Neuronal stem cell (in vitro differentiated cells): ENCODE measurements around the gene PLA2G5.

Experiments used
- DNase-seq: peaks from one replicate; pipeline ENCODE4 v3.0.0-alpha.2; 2013; ENCODE audit warnings: low spot score
- H2AFZ ChIP-seq: one replicate; pipeline ENCODE4 v1.6.1; 2013; ENCODE audit warnings: mild to moderate bottlenecking, low read length, inconsistent platforms
- H2AK5ac ChIP-seq: 2 replicates; pipeline ENCODE4 v1.6.1; 2013; ENCODE audit warnings: low read depth, mild to moderate bottlenecking, inconsistent platforms, low read length, moderate library complexity, mixed read lengths
- H2BK120ac ChIP-seq: 2 replicates; pipeline ENCODE4 v1.6.1; 2013; ENCODE audit warnings: low read depth, mild to moderate bottlenecking, inconsistent platforms, low read length, moderate library complexity, mixed read lengths
- H2BK12ac ChIP-seq: one replicate; pipeline ENCODE4 v1.6.1; 2013; ENCODE audit warnings: low read length, inconsistent platforms
- H2BK15ac ChIP-seq: 2 replicates; pipeline ENCODE4 v1.6.1; 2013; ENCODE audit warnings: mild to moderate bottlenecking, low read length, inconsistent platforms, mixed read lengths
- H2BK5ac ChIP-seq: one replicate; pipeline ENCODE4 v1.6.1; 2013; ENCODE audit warnings: inconsistent platforms, mild to moderate bottlenecking, low read length, moderate library complexity
- H3K14ac ChIP-seq: one replicate; pipeline ENCODE4 v1.6.1; 2013; ENCODE audit warnings: low read length, inconsistent platforms
- H3K18ac ChIP-seq: 2 replicates; pipeline ENCODE4 v1.6.1; 2013; ENCODE audit warnings: low read length, inconsistent platforms
- H3K23ac ChIP-seq: 2 replicates; pipeline ENCODE4 v1.6.1; 2013; ENCODE audit warnings: low read depth, mild to moderate bottlenecking, mixed read lengths, low read length, inconsistent platforms; ENCODE audit not compliant: poor library complexity
- H3K27ac ChIP-seq: replicated peaks from 3 replicates; pipeline ENCODE4 v1.5.1; 2013; ENCODE audit warnings: low read length, inconsistent platforms
- H3K27me3 ChIP-seq, 3 experiments: 2 replicates each; pipeline ENCODE4 v1.6.1; 2013; ENCODE audit warnings: low read length in 3 of 3, mild to moderate bottlenecking in 2 of 3, inconsistent platforms in 1 of 3, low read depth in 1 of 3, mixed read lengths in 1 of 3, moderate library complexity in 1 of 3; ENCODE audit not compliant: control insufficient read depth in 3 of 3, insufficient read depth in 3 of 3
- H3K36me3 ChIP-seq, 2 donors: replicated peaks in 1 of 2; 2 replicates each; pipeline ENCODE4 v1.6.1; 2013; ENCODE audit warnings: low read length in 2 of 2; ENCODE audit not compliant: control insufficient read depth in 2 of 2, insufficient read depth in 2 of 2
- H3K4ac ChIP-seq: 2 replicates; pipeline ENCODE4 v1.6.1; 2013; ENCODE audit warnings: inconsistent platforms, mild to moderate bottlenecking, low read length, moderate library complexity
- H3K4me1 ChIP-seq, 2 donors: 1 replicate in 1 of 2; 2 replicates in 1 of 2; pipeline ENCODE4 v1.6.1; 2013; ENCODE audit warnings: low read length in 2 of 2, low read depth in 1 of 2; ENCODE audit not compliant: control insufficient read depth in 2 of 2, insufficient read depth in 1 of 2
- H3K4me2 ChIP-seq: one replicate; pipeline ENCODE4 v1.6.1; 2013; ENCODE audit warnings: mild to moderate bottlenecking, low read length, inconsistent platforms; ENCODE audit not compliant: insufficient read depth, poor library complexity, severe bottlenecking
- H3K4me3 ChIP-seq, 2 donors: 2 replicates each; pipeline ENCODE4 v1.5.1; 2013; ENCODE audit warnings: low read length in 2 of 2, mild to moderate bottlenecking in 2 of 2, inconsistent platforms in 1 of 2, moderate library complexity in 1 of 2
- H3K79me1 ChIP-seq: one replicate; pipeline ENCODE4 v1.6.1; 2013; ENCODE audit warnings: low read depth, mild to moderate bottlenecking, inconsistent platforms, low read length, moderate library complexity
- H3K9ac ChIP-seq: one replicate; pipeline ENCODE4 v1.6.1; 2013; ENCODE audit warnings: mild to moderate bottlenecking, low read depth, low read length, inconsistent platforms; ENCODE audit not compliant: poor library complexity
- H3K9me3 ChIP-seq, 2 donors: replicated peaks in 1 of 2; 2 replicates each; pipeline versions ENCODE3 to v1.6.1; 2013; ENCODE audit warnings: low read length in 2 of 2, mild to moderate bottlenecking in 2 of 2, inconsistent platforms in 1 of 2, low read depth in 1 of 2, mixed read lengths in 1 of 2, moderate library complexity in 1 of 2; ENCODE audit not compliant: control insufficient read depth in 2 of 2, insufficient read depth in 1 of 2
- H4K8ac ChIP-seq: one replicate; pipeline ENCODE4 v1.6.1; 2013; ENCODE audit warnings: low read depth, mild to moderate bottlenecking, inconsistent platforms, low read length, moderate library complexity
- H4K91ac ChIP-seq: one replicate; pipeline ENCODE4 v1.6.1; 2013; ENCODE audit warnings: low read length, low read depth, mild to moderate bottlenecking, inconsistent platforms; ENCODE audit not compliant: poor library complexity
- WGBS, 2 donors: extraction: QIAGEN DNeasy Blood & Tissue Kit; methylation state at CpG; one replicate each; pipeline ENCODE4 v1.1.7; 2013; ENCODE audit warnings: missing lambda C conversion rate in 2 of 2, mixed read lengths in 1 of 2; ENCODE audit not compliant: insufficient read length in 2 of 2, insufficient replicate concordance in 1 of 2; ENCODE audit errors: extremely low coverage in 2 of 2; 5-methylcytosine and 5-hydroxymethylcytosine counted together

Gene PLA2G5

DNA sequence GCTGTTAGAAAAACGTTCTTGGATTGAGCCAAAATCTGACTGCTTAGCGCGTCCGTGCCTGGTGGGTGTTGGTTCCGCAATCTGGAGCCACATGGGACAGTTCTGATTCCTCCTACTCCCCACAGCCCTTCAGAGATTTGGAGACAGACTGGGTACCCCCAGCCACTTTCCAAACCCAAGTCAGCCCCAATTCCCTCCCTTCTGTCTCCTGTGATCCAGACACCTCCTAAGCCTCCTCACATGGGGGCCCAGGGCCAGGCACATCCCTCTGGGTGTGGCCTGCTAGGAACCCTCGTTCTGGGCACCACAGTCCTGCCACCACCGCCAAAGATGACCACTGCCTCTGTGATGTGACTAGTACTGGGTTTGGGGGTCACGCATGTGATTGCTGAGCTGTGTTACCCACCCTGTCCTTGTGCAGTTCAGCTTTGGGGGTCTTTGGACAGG, 4.8 kb downstream of the PLA2G5 start:
- no peak overlapping the region for H3K4me2 ChIP-seq
- no peak overlapping the region for H2AFZ ChIP-seq
- no peak overlapping the region for H3K4me3 ChIP-seq
- DNase-seq = no peak
- no peaks in the 10 kb centered on the region for H3K9me3 ChIP-seq
- H2BK12ac ChIP-seq = no peak overlapping the region
- H4K8ac ChIP-seq = peak overlapping the region; percentile 73
- no peaks in the 10 kb centered on the region for H3K36me3 ChIP-seq
- no peaks in the 10 kb centered on the region for H3K4me1 ChIP-seq
- WGBS, 2 donors = no CpG with 5 or more reads among the region's 8 CpGs
- no peak overlapping the region for H2BK120ac ChIP-seq
- no peak overlapping the region for H3K27ac ChIP-seq
- H2BK5ac ChIP-seq = no peak overlapping the region
- H4K91ac ChIP-seq = no peak overlapping the region
- H2AK5ac ChIP-seq = no peak overlapping the region
- H3K9ac ChIP-seq = no peak overlapping the region
- no peaks in the 10 kb centered on the region for H3K79me1 ChIP-seq
- H2BK15ac ChIP-seq = no peak overlapping the region
- H3K14ac ChIP-seq = no peak overlapping the region
- no peak overlapping the region for H3K4ac ChIP-seq
- peaks cover 0 to 8% (median 0%) of the 10 kb centered on the region in 3 experiments for H3K27me3 ChIP-seq
- H3K23ac ChIP-seq = no peak overlapping the region
- H3K18ac ChIP-seq = no peak overlapping the region

DNA sequence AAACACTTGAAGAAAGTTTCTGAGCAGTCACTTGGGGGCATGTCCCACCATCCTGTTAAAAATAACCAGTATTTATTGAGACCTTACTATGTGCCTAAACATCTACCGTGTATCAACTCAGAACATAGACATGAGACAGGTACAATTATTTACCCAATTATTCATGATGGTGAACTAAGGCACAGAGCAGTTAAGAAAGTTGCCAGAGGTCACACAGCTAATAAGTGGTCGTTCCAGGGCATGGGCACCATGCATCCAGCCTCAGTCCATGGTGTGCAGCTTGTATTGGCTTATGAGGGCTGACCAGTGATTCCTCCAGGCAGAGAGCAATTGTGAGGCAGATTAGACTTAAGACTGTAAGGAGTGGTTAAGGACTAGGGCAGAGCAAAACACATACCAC, 5.4 kb downstream of the PLA2G5 start:
- no peaks in the 10 kb centered on the region for H3K4me1 ChIP-seq

DNA sequence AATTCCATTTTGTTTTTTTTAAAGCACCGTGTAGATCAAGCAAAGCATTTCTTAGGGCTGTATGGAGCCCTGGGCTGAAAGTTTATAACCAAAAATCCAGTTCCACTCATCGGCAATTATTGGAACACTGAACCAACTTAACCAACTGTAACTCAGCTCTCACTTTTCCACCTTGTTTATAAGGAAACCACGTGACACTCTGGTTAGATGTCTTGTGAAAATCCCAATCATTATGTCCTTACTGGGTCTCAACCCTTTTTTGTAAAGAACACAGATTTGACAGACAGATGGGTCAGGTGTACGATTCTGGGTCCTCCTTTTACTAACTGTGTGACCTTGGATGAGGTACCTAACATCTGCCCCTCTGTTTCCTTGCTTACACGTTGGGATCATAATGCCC, 6.2 kb downstream of the PLA2G5 start:
- H4K8ac ChIP-seq = no peak overlapping the region
- H2BK12ac ChIP-seq = no peak overlapping the region
- H2BK5ac ChIP-seq = no peak overlapping the region
- no peaks in the 10 kb centered on the region for H3K36me3 ChIP-seq
- no peaks in the 10 kb centered on the region for H3K9me3 ChIP-seq
- H3K4me2 ChIP-seq = no peak overlapping the region
- no peak overlapping the region for H2AFZ ChIP-seq
- H3K27ac ChIP-seq = no peak overlapping the region
- no peak overlapping the region for H2BK120ac ChIP-seq
- no peak overlapping the region for H3K9ac ChIP-seq
- H3K4me3 ChIP-seq = no peak overlapping the region
- H3K4ac ChIP-seq = no peak overlapping the region
- H3K18ac ChIP-seq = no peak overlapping the region
- no peak overlapping the region for H4K91ac ChIP-seq
- H3K4me1 ChIP-seq = no peaks in the 10 kb centered on the region
- peaks cover 0 to 8% (median 0%) of the 10 kb centered on the region in 3 experiments for H3K27me3 ChIP-seq
- no peak overlapping the region for H3K23ac ChIP-seq
- no peak overlapping the region for H2AK5ac ChIP-seq
- no peak overlapping the region for H3K14ac ChIP-seq
- no CpG with 5 or more reads among the region's 5 CpGs for WGBS, 2 donors
- H2BK15ac ChIP-seq = no peak overlapping the region
- DNase-seq = no peak
- no peaks in the 10 kb centered on the region for H3K79me1 ChIP-seq

More for the DNA sequence above, 5.4 kb downstream of the PLA2G5 start:
- Histone ChIP-seq H3K23ac (no peak overlapping the region), H2BK12ac (no peak overlapping the region), H2AFZ (no peak overlapping the region), H2AK5ac (no peak overlapping the region), H3K27me3 (peaks cover 0 to 8% (median 0%) of the 10 kb centered on the region in 3 experiments), H3K27ac (no peak overlapping the region), H3K9ac (no peak overlapping the region), H3K79me1 (no peaks in the 10 kb centered on the region), H3K36me3 (no peaks in the 10 kb centered on the region), H2BK15ac (no peak overlapping the region), H2BK120ac (no peak overlapping the region), H3K4me2 (no peak overlapping the region), H3K4me3 (no peak overlapping the region), H3K18ac (no peak overlapping the region), H3K4ac (no peak overlapping the region), H3K14ac (no peak overlapping the region), H4K8ac (no peak overlapping the region), H2BK5ac (no peak overlapping the region), H3K9me3 (no peaks in the 10 kb centered on the region), H4K91ac (no peak overlapping the region)
- no CpG with 5 or more reads among the region's 2 CpGs for WGBS, 2 donors
- no peak for DNase-seq

DNA sequence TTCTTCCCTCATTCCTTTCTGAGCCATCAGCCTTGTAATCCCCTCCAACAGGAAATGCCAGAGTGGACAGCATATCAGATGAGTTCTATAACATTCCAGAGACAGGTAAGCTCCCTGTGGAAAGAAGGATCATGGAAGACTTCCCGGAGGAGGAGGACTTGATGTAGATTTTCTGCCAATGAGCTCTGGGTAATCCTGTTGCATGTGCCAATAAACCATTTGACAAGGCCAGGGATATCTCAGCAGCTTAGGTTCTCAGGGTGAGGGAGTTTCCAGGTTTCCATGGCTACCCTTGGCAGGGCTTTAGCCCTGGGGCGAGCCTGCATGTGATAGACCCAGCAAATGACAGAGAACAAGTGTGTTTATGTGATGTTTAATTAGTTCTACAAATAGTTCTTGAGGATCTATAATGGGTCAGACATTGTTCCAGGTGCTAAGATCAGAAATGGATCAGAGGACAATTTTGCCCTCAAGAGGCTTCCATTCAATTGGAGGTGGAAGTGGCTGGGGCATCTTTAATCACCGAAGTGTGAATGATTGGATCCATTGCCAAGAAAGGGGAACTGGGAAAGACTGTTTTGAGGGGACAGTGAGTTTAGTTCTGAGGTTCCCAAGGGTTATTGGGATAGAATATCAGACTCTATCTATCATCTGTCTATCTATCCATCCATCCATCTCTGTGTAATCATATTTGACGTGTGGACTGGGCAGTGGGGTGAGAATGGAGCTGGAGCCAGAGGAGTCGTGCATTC, 6.9 kb downstream of the PLA2G5 start:
- Histone ChIP-seq H3K4ac (no peak overlapping the region), H3K9me3 (no peaks in the 10 kb centered on the region), H3K4me1 (no peaks in the 10 kb centered on the region), H2AFZ (no peak overlapping the region), H3K36me3 (no peaks in the 10 kb centered on the region), H3K9ac (no peak overlapping the region), H3K4me2 (no peak overlapping the region), H2BK5ac (no peak overlapping the region), H3K27me3 (peaks cover 0 to 5% (median 0%) of the 10 kb centered on the region in 3 experiments), H2BK12ac (no peak overlapping the region), H3K4me3 (no peak overlapping the region), H3K18ac (no peak overlapping the region), H4K8ac (no peak overlapping the region), H4K91ac (no peak overlapping the region), H2AK5ac (no peak overlapping the region), H2BK15ac (no peak overlapping the region), H3K27ac (no peak overlapping the region), H3K79me1 (no peaks in the 10 kb centered on the region), H3K14ac (no peak overlapping the region), H2BK120ac (no peak overlapping the region), H3K23ac (no peak overlapping the region)
- no CpG with 5 or more reads among the region's 5 CpGs for WGBS, 2 donors
- DNase-seq = no peak
